Measurements from ENCODE around the gene APBB2. TPM values are rescaled to one million over a fixed set of nuclear protein-coding genes. Genes with fewer than 3 reads are reported as not detected.
A peak's percentile ranks its signal among the peaks of the same experiment; 100 is the strongest.

APBB2 gene
- total and polyA plus RNA-seq, 2 donors (not counting 1 experiment from before 2014, with no cell fraction given): 4.4 to 15.8 TPM

GRCh38 chr4:41213625-41214135 is 662 bp downstream of the APBB2 start:
- POLR2A ChIA-PET: no interaction called here
- H3K9me3 ChIP-seq (ENCODE audit: control extremely low read depth in 1 of 3, control insufficient read depth in 2 of 3, insufficient read depth in 1 of 3, low read length in 2 of 3): peaks cover 0 to 6% (median 0%) of the 10 kb centered on the region in 3 donors
- peaks cover 30% of the 10 kb centered on the region for H3K4me1 Mint-ChIP-seq
- peak overlapping the region in 2 of 5 experiments; percentile 54 to 58 for H3K4me3 ChIP-seq (ENCODE audit: control extremely low read depth in 1 of 5, extremely low read depth in 1 of 5, insufficient read depth in 1 of 5, low read depth in 2 of 5, low read length in 4 of 5)
- intact Hi-C loops (cut with micrococcal nuclease): no loop called here
- no peaks in the 10 kb centered on the region for H3K79me2 ChIP-seq (ENCODE audit: control insufficient read depth, insufficient read depth, low read length)
- H4K20me1 ChIP-seq (ENCODE audit: control insufficient read depth, insufficient read depth, low read length, poor library complexity, severe bottlenecking): no peaks in the 10 kb centered on the region
- peaks cover 0 to 49% (median 31%) of the 10 kb centered on the region in 4 experiments for H3K27me3 ChIP-seq (replicated peaks in 1 of 4; ENCODE audit: control extremely low read depth in 1 of 4, control insufficient read depth in 3 of 4, insufficient read depth in 4 of 4, low read length in 3 of 4)
- peak overlapping the region; percentile 80 for H3K4me3 Mint-ChIP-seq
- no peaks in the 10 kb centered on the region for H3K36me3 ChIP-seq (replicated peaks in 1 of 2; ENCODE audit: control extremely low read depth in 1 of 2, control insufficient read depth in 1 of 2, extremely low read depth in 1 of 2, insufficient read depth in 2 of 2, low read length in 1 of 2)
- H3K4me2 ChIP-seq (replicated peaks; ENCODE audit: low read depth, low read length, poor library complexity, severe bottlenecking): peak overlapping the region; percentile 79
- H3K27ac Mint-ChIP-seq: peak overlapping the region; percentile 32
- H3K9ac ChIP-seq (ENCODE audit: low read length): peak overlapping the region; percentile 45
- ATAC-seq (ENCODE audit: low read depth) (no peak), DNase-seq (no peak)
- H3K4me1 ChIP-seq (ENCODE audit: control insufficient read depth in 2 of 2, insufficient read depth in 2 of 2, low read length in 2 of 2): peaks cover 21 to 22% of the 10 kb centered on the region in 2 donors
- no peaks in the 10 kb centered on the region for H3K9me3 Mint-ChIP-seq (ENCODE audit: insufficient read depth)
- no peak overlapping the region for H3K27ac ChIP-seq (ENCODE audit: low read length in 2 of 2)
- H2AFZ ChIP-seq (ENCODE audit: insufficient read depth, low read depth, low read length, poor library complexity, severe bottlenecking): peak overlapping the region; percentile 77
- no peak for TF ChIP-seq EZH2 (IDR thresholded peaks at IDR 0.05; ENCODE audit: borderline replicate concordance, insufficient read depth, low read depth, low read length, poor library complexity, severe bottlenecking)
- no peak for TF ChIP-seq CTCF (IDR thresholded peaks at IDR 0.05)
- 2% methylated on average over 25 of the region's 35 CpGs for WGBS (ENCODE audit: insufficient coverage)
- H3K27me3 Mint-ChIP-seq: peaks cover 60% of the 10 kb centered on the region
- CTCF ChIA-PET: interaction anchor here (1.6 kb wide), 1 partner anchor 9 kb away, joined by 4 read pairs; no protein-coding TSS in a partner anchor

GRCh38 chr4:41212616-41213203 is 1.6 kb downstream of the APBB2 start:
- no peaks in the 10 kb centered on the region for H4K20me1 ChIP-seq (ENCODE audit: control insufficient read depth, insufficient read depth, low read length, poor library complexity, severe bottlenecking)
- ChIA-PET POLR2A (interaction anchor here (0.7 kb wide), 1 partner anchor 222 kb away, joined by 3 read pairs; no protein-coding TSS in a partner anchor), CTCF (interaction anchor here (0.7 to 1.6 kb wide), 2 partner anchors 8 to 291 kb away, joined by 3 to 4 read pairs; no protein-coding TSS in a partner anchor)
- no peak overlapping the region for H2AFZ ChIP-seq (ENCODE audit: insufficient read depth, low read depth, low read length, poor library complexity, severe bottlenecking)
- Mint-ChIP-seq H3K27me3 (peaks cover 59% of the 10 kb centered on the region), H3K9me3 (ENCODE audit: insufficient read depth) (no peaks in the 10 kb centered on the region), H3K27ac (no peak overlapping the region), H3K4me1 (peaks cover 30% of the 10 kb centered on the region), H3K4me3 (peak overlapping the region; percentile 80)
- peaks cover 21 to 22% of the 10 kb centered on the region in 2 donors for H3K4me1 ChIP-seq (ENCODE audit: control insufficient read depth in 2 of 2, insufficient read depth in 2 of 2, low read length in 2 of 2)
- H3K27me3 ChIP-seq (replicated peaks in 1 of 4; ENCODE audit: control extremely low read depth in 1 of 4, control insufficient read depth in 3 of 4, insufficient read depth in 4 of 4, low read length in 3 of 4): peaks cover 0 to 49% (median 31%) of the 10 kb centered on the region in 4 experiments
- H3K9me3 ChIP-seq (ENCODE audit: control extremely low read depth in 1 of 3, control insufficient read depth in 2 of 3, insufficient read depth in 1 of 3, low read length in 2 of 3): peaks cover 0 to 6% (median 0%) of the 10 kb centered on the region in 3 donors
- 35% methylated on average over 8 of the region's 12 CpGs for WGBS (ENCODE audit: insufficient coverage)
- no peaks in the 10 kb centered on the region for H3K79me2 ChIP-seq (ENCODE audit: control insufficient read depth, insufficient read depth, low read length)
- H3K27ac ChIP-seq (ENCODE audit: low read length in 2 of 2): no peak overlapping the region
- no peak for ATAC-seq (ENCODE audit: low read depth)
- H3K4me2 ChIP-seq (replicated peaks; ENCODE audit: low read depth, low read length, poor library complexity, severe bottlenecking): no peak overlapping the region
- peak; percentile 36 for DNase-seq
- no peak overlapping the region for H3K4me3 ChIP-seq (ENCODE audit: control extremely low read depth in 1 of 5, extremely low read depth in 1 of 5, insufficient read depth in 1 of 5, low read depth in 2 of 5, low read length in 4 of 5)
- TF ChIP-seq EZH2 (IDR thresholded peaks at IDR 0.05; ENCODE audit: borderline replicate concordance, insufficient read depth, low read depth, low read length, poor library complexity, severe bottlenecking): no peak
- no peak for TF ChIP-seq CTCF (IDR thresholded peaks at IDR 0.05)
- H3K36me3 ChIP-seq (replicated peaks in 1 of 2; ENCODE audit: control extremely low read depth in 1 of 2, control insufficient read depth in 1 of 2, extremely low read depth in 1 of 2, insufficient read depth in 2 of 2, low read length in 1 of 2): no peaks in the 10 kb centered on the region
- intact Hi-C loops (cut with micrococcal nuclease): no loop called here
- no peak overlapping the region for H3K9ac ChIP-seq (ENCODE audit: low read length)
